ENCODE data around the gene FBXL13. TPM values are rescaled to one million over a fixed set of nuclear protein-coding genes. Genes with fewer than 3 reads are reported as not detected.

FBXL13 gene
- polyA plus RNA-seq, 1 experiment = 0.20 TPM

DNA sequence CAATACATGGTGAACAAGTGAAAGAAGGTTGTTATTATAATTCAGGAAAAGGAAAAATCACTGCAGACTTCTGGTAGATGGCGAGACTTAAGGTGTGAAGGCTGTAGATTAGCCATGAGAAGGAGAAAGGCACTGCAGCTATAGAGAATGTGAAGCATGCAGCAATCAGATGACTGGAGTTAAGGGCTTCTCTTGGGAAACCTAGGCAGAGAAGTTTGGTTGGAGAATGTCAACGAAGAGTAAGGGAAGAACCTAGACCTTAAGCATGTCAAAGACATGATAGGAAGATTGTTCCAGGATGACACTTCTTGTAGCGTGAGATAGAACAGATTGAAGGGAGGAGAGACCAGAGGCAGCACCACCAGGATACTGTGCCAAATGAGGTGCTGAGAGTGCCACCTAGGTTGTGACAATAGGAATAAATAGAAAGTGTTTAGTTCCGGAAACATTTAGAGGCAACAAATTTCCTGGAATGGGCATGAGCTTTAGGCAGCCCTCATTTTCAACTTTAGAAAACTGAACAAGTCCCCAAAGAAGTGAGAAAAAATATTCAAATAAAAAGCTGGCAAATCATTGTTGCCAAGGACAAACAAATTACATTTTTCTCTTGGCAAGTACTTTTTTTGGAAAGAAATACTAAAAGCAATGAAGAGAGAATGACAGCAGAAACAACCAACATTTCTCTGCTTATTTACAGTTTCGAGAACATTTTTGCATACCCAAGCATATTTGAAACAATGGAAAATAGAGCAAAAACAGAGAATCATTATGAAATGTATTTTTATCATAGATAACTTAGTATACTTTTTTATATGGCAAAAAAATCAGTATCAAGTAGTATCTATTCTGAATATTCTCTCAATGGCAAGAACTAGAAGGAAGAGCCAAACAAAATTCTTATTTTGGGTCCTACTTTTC lies 156.9 kb downstream of the FBXL13 start:
- no peak for DNase-seq (ENCODE audit: low read depth)
- CTCF ChIA-PET = interaction anchor here (1.4 kb wide), 1 partner anchor 104 kb away, joined by 5 read pairs; no protein-coding TSS in a partner anchor
- no peak overlapping the region for H3K4me3 ChIP-seq (ENCODE audit: low read depth, low read length)

DNA sequence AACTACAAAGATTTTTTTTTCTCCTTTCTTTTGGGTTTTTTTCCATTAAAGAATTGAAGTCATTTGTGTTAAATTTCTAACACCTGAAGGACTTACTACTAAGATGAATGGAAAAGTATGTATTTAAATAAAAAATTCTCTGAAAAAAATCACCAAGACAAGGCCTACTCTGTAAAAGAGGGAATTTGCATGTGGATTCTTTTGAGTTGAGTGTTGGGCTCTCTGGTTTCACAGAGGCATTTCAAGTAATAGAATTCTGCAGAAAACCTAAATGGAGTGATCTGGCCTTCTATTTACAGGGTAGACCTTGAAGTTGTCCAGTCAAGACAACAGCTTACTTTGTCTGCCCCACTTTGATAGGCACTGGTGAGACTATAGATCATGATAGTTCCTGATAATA lies 157.7 kb downstream of the FBXL13 start:
- H3K27me3 ChIP-seq (ENCODE audit: control insufficient read depth, insufficient read depth, low read length) = no peaks in the 10 kb centered on the region
- H3K36me3 ChIP-seq (ENCODE audit: control insufficient read depth, insufficient read depth, low read length) = no peaks in the 10 kb centered on the region
- no peak for DNase-seq (ENCODE audit: low read depth)
- ChIA-PET CTCF (interaction anchor here (0.5 to 1.4 kb wide), 2 partner anchors 103 to 495 kb away, joined by 3 to 5 read pairs; no protein-coding TSS in a partner anchor), POLR2A (no interaction called here)
- no peak overlapping the region for H3K4me3 ChIP-seq (ENCODE audit: low read depth, low read length)
- TF ChIP-seq, protein P1, sequence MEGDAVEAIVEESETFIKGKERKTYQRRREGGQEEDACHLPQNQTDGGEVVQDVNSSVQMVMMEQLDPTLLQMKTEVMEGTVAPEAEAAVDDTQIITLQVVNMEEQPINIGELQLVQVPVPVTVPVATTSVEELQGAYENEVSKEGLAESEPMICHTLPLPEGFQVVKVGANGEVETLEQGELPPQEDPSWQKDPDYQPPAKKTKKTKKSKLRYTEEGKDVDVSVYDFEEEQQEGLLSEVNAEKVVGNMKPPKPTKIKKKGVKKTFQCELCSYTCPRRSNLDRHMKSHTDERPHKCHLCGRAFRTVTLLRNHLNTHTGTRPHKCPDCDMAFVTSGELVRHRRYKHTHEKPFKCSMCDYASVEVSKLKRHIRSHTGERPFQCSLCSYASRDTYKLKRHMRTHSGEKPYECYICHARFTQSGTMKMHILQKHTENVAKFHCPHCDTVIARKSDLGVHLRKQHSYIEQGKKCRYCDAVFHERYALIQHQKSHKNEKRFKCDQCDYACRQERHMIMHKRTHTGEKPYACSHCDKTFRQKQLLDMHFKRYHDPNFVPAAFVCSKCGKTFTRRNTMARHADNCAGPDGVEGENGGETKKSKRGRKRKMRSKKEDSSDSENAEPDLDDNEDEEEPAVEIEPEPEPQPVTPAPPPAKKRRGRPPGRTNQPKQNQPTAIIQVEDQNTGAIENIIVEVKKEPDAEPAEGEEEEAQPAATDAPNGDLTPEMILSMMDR (IDR thresholded peaks at IDR 0.05; ENCODE audit: insufficient read depth, low read depth, low read length) = no peak

More for the DNA sequence above, 156.9 kb downstream of the FBXL13 start:
- TF ChIP-seq, protein P1 (IDR thresholded peaks at IDR 0.05; ENCODE audit: insufficient read depth, low read depth, low read length) = no peak
- POLR2A ChIA-PET = no interaction called here
- Histone ChIP-seq H3K27me3 (ENCODE audit: control insufficient read depth, insufficient read depth, low read length) (no peaks in the 10 kb centered on the region), H3K36me3 (ENCODE audit: control insufficient read depth, insufficient read depth, low read length) (no peaks in the 10 kb centered on the region)

DNA sequence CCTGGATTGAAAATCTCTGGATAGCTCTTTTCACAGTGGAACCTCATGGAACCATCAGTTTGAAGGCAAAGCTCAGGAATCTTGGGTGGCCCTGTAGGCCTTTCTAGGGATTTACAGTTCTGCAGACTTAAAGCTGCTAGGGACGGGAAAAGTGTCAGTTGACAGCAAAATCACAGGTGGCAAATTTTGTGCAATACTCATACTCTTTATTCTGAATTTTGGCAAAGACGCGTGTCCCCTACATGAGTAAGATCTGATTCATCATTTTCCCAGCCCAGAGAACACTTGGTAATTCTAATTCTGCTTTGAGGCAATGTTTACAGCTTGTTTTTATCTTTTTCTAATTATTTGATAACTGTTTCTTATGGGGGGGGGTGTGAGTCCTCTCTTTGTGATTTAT lies 158.2 kb downstream of the FBXL13 start:
- no peak for DNase-seq (ENCODE audit: low read depth)
- Histone ChIP-seq H3K27me3 (ENCODE audit: control insufficient read depth, insufficient read depth, low read length) (no peaks in the 10 kb centered on the region), H3K36me3 (ENCODE audit: control insufficient read depth, insufficient read depth, low read length) (no peaks in the 10 kb centered on the region), H3K4me3 (ENCODE audit: low read depth, low read length) (no peak overlapping the region)
- ChIA-PET CTCF (interaction anchor here (0.5 to 1.4 kb wide), 2 partner anchors 103 to 495 kb away, joined by 3 to 5 read pairs; no protein-coding TSS in a partner anchor), POLR2A (interaction anchor here (0.6 kb wide), 1 partner anchor 45 kb away, joined by 10 read pairs; no protein-coding TSS in a partner anchor)
- TF ChIP-seq, protein P1 (IDR thresholded peaks at IDR 0.05; ENCODE audit: insufficient read depth, low read depth, low read length) = no peak

DNA sequence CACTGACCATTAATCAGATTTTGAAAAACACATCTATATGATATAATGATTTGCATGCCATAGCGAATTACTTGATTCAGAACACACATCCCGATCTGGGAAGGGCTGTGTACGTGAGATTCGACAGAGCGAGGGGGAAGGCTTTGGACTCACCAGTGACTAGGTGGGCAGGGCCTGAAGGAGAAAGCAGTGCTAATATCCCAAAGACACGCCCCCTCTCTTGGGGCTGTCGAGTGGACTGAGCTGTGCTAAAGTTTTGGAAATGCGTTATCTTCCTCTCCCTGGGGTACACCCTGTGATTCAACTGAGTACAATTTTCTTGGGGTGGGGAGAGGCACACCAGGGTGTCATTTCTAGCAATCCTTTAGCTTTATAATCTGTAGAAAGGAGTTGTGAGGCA lies 160.0 kb downstream of the FBXL13 start:
- H3K4me3 ChIP-seq (ENCODE audit: low read depth, low read length) = no peak overlapping the region
- ChIA-PET POLR2A (no interaction called here), CTCF (interaction anchor here (2.0 kb wide), 1 partner anchor 19 kb away, joined by 7 read pairs; no protein-coding TSS in a partner anchor)
- TF ChIP-seq, protein P1 (IDR thresholded peaks at IDR 0.05; ENCODE audit: insufficient read depth, low read depth, low read length) = no peak
- H3K27me3 ChIP-seq (ENCODE audit: control insufficient read depth, insufficient read depth, low read length) = no peaks in the 10 kb centered on the region
- H3K36me3 ChIP-seq (ENCODE audit: control insufficient read depth, insufficient read depth, low read length) = no peaks in the 10 kb centered on the region
- DNase-seq (ENCODE audit: low read depth) = no peak

DNA sequence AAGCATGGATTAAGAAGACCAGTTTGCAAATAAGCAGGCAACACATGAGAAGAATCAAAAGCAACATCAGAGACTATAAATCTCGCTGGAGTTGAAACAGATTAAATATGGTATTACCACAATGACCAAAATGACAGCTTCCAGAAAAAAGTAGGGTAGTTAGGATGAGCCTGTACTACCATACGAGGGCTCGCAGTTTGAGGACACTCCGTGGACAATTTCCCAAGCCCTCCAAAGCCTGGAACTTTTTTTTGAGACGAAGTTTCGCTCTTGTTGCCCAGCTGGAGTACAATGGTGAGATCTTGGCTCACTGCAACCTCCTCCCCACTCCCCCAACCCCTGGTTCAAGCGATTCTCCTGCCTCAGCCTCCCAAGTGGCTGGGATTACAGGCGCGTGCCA lies 160.8 kb downstream of the FBXL13 start:
- Histone ChIP-seq H3K4me3 (ENCODE audit: low read depth, low read length) (no peak overlapping the region), H3K36me3 (ENCODE audit: control insufficient read depth, insufficient read depth, low read length) (no peaks in the 10 kb centered on the region), H3K27me3 (ENCODE audit: control insufficient read depth, insufficient read depth, low read length) (no peaks in the 10 kb centered on the region)
- POLR2A ChIA-PET = no interaction called here
- TF ChIP-seq, protein P1 (IDR thresholded peaks at IDR 0.05; ENCODE audit: insufficient read depth, low read depth, low read length) = no peak
- DNase-seq (ENCODE audit: low read depth) = no peak
- CTCF ChIA-PET = interaction anchor here (2.0 kb wide), 1 partner anchor 19 kb away, joined by 7 read pairs; no protein-coding TSS in a partner anchor
